Psoas muscle (tissue), 8 donors: ENCODE measurements around the gene TRIM17. TPM values are rescaled to one million over a fixed set of nuclear protein-coding genes. Genes with fewer than 3 reads are reported as not detected.

Experiments used
- ATAC-seq, 4 donors: fragments of 200-7000 bp; cut with Tn5 transposase; one replicate each; pipeline ENCODE4 v1.9.1; 2020; ENCODE audit warnings: moderate library complexity in 3 of 4, mild to moderate bottlenecking in 2 of 4
- DNase-seq, 2 donors: peaks; one replicate each; pipeline ENCODE4 v3.0.0-alpha.2; 2020
- H3K27ac ChIP-seq: fragments of 200-600 bp; one replicate; pipeline ENCODE4 v1.8.0; 2022
- H3K27me3 ChIP-seq, 3 donors: fragments of 200-600 bp in 1 of 3; one replicate each; pipeline versions ENCODE4 v1.6.1 to v1.8.0; 2013 to 2022; ENCODE audit warnings: low read length in 2 of 3, mild to moderate bottlenecking in 2 of 3, moderate library complexity in 1 of 3; ENCODE audit not compliant: insufficient read depth in 3 of 3
- H3K36me3 ChIP-seq, 2 donors: fragments of 200-600 bp in 1 of 2; one replicate each; pipeline versions ENCODE4 v1.6.1 to v1.8.0; 2013 to 2022; ENCODE audit warnings: low read depth in 1 of 2, mild to moderate bottlenecking in 1 of 2, moderate library complexity in 1 of 2; ENCODE audit not compliant: insufficient read depth in 1 of 2
- H3K4me1 ChIP-seq: fragments of 200-600 bp; one replicate; pipeline ENCODE4 v1.8.0; 2022
- H3K4me3 ChIP-seq: fragments of 200-600 bp; one replicate; pipeline ENCODE4 v1.8.0; 2022; ENCODE audit warnings: mild to moderate bottlenecking
- H3K9me3 ChIP-seq: fragments of 200-600 bp; one replicate; pipeline ENCODE4 v1.8.0; 2022
- WGBS, 3 donors: extraction: QIAGEN DNeasy Blood & Tissue Kit; methylation state at CpG; one replicate each; pipeline versions ENCODE4 v1.1.6 to v1.1.7; 2013; 5-methylcytosine and 5-hydroxymethylcytosine counted together
- intact Hi-C, 2 donors: fragments of 100-400 bp; cut with DNase I; formaldehyde crosslinking; loops; one replicate each; pipeline versions ENCODE4 v1.11.0 to v1.14.2; 2022
- polyA plus RNA-seq, 3 donors: library from polyadenylated mRNA; stranded (reverse); fragments of 200-250 nt; gene quantifications; one replicate each; pipeline ENCODE4 v1.2.3, GENCODE V29; 2013
- total RNA-seq, 4 donors: library from RNA; stranded (reverse); fragmentation: NEBNext Ultra II Directional in 2 of 4; extraction: Animal tissue kit (Norgen Biotek cat#: 25700) in 2 of 4; gene quantifications; one replicate each; pipeline versions ENCODE4 v1.2.1 to v1.2.4, GENCODE V29; 2021 to 2023
- TF ChIP-seq, protein P1 (sequence below): fragments of 200-600 bp; IDR thresholded peaks from one replicate; pipeline ENCODE4 v1.8.0; 2022; ENCODE audit warnings: antibody characterized with exemption
- donor health status: healthy with polysubstance abuse.
- donor health status: DM: no; HTN: no; CAD: no; lungs with moderate emphysema.
- donor health status: Bipolar disorder and iron deficiency.
- donor health status: healthy.
- donor health status: DM: yes; HTN: yes; CAD: no.
- donor health status: DM: no; HTN: no; CAD: no.
- donor health status: DM: no; HTN: no; CAD: no.
- donor health status: DM: yes; HTN: yes; CAD: no.

Gene TRIM17
- total and polyA plus RNA-seq, 7 donors, result 0.03 TPM; not detected in 6

DNA sequence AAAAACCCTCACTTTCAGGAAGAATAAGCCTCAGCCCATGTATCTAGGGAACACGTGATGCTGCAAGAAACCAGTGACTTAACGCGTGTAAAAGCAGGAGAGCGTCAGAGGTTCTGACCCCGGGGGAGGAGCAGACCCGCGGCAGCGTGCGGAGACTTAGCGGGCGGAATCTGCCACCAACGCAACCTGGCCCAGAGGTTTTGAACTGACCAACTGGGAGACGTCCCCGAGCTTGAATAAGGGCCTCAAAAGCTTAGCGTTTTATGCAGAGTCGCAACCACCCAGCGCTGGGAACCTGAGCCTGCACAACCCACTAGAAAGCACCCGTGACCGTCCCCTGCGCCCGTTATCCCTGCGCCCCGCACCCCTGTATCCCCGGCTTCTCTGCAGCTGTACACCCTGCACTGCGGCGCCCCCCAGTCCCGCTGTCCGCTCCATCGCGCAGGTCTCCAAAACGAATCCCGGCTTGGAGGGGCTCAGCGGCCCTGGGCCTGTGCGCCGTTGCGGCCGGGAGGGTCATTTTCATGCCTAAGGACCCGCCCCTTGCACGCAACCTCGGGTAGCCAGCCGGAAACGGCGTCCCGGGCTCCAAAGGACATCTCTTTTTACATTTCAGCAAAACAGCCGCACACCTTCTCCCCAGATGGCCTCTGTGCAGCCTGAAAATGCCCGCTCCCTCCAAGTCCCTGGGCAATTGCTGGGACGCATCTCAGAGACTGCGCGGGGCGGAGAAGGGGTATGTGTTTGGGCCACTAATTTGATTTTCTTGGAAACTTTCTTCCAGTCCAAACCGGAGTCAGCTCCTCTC, 29.4 kb upstream of the TRIM17 start:
- no peak overlapping the region for H3K27ac ChIP-seq
- DNase-seq (no peak), ATAC-seq (peak in 3 of 4 donors; percentile 27 to 69 (median 50))
- no peaks in the 10 kb centered on the region for H3K36me3 ChIP-seq
- H3K9me3 ChIP-seq, result no peaks in the 10 kb centered on the region
- WGBS, 3 donors, result 5 to 6% (median 5%) methylated on average over 51 of the region's 51 CpGs
- H3K27me3 ChIP-seq, result peaks cover 2 to 59% (median 25%) of the 10 kb centered on the region in 3 donors
- TF ChIP-seq, protein P1, sequence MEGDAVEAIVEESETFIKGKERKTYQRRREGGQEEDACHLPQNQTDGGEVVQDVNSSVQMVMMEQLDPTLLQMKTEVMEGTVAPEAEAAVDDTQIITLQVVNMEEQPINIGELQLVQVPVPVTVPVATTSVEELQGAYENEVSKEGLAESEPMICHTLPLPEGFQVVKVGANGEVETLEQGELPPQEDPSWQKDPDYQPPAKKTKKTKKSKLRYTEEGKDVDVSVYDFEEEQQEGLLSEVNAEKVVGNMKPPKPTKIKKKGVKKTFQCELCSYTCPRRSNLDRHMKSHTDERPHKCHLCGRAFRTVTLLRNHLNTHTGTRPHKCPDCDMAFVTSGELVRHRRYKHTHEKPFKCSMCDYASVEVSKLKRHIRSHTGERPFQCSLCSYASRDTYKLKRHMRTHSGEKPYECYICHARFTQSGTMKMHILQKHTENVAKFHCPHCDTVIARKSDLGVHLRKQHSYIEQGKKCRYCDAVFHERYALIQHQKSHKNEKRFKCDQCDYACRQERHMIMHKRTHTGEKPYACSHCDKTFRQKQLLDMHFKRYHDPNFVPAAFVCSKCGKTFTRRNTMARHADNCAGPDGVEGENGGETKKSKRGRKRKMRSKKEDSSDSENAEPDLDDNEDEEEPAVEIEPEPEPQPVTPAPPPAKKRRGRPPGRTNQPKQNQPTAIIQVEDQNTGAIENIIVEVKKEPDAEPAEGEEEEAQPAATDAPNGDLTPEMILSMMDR, result no peak
- peak overlapping the region; percentile 41 for H3K4me3 ChIP-seq
- intact Hi-C loops, result no loop called here
- no peaks in the 10 kb centered on the region for H3K4me1 ChIP-seq

DNA sequence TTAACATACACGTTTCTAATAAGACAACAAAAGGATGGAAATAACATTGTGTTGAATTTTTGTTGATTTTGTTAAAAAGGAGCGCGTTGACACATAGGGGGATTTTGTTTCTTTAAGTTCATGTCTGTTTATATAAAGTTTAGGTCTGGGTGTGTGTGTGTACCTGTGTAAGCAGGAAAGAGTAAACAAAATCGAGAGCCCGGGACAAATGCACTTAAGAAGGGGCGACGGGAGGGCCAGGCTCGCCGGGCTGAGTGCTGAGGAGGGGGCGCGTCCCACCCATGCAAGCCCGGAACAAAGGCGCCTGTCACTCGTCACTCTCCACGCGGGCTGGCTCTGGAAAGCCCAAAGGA, 28.8 kb upstream of the TRIM17 start:
- H3K27me3 ChIP-seq, result peaks cover 2 to 59% (median 25%) of the 10 kb centered on the region in 3 donors

GRCh38 chr1:228443395-228443794, 26.7 kb upstream of the TRIM17 start:
- H3K36me3 ChIP-seq, result no peaks in the 10 kb centered on the region

More for the DNA sequence above, 28.8 kb upstream of the TRIM17 start:
- Histone ChIP-seq H3K4me1 (no peaks in the 10 kb centered on the region), H3K9me3 (no peaks in the 10 kb centered on the region), H3K27ac (no peak overlapping the region), H3K36me3 (no peaks in the 10 kb centered on the region), H3K4me3 (peak overlapping the region; percentile 41)
- DNase-seq (no peak), ATAC-seq (no peak)
- 10 to 13% (median 11%) methylated on average over 16 of the region's 16 CpGs for WGBS, 3 donors
- intact Hi-C loops, result no loop called here
- TF ChIP-seq, protein P1, result no peak

DNA sequence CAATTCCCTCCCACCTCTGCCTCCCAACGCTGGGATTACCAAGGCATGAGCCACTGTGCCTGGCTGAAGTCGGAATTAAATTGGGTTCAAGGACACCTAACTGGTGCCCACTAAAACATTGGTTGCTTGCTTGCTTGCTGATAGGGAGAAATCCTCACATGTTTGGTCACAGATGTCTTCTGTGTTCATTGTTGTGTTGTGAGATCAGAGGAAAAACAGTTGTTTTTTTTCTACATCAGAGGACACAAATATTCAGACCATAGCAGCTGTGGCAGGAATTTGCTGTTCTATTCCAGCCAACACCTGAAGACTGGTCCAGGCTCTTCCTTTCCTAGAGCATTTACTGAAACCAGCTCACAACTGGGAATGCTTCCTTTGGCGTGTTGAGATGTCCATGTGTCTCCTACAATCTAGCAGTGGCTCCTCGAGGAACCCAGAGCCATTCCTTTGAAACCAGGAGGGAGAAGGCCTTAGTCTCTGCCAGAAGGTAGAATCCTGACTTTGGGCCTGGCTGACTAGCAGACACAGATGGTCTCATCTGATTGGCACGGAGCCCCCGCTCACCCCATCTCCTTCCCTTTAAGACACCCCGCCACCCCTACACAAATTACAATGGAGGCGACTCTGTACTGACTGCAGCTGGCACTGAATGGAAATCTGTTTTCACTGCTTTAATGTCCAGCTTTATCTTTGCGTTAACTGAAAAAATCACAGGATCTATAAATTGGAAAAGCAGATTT, 24.3 kb upstream of the TRIM17 start:
- Histone ChIP-seq H3K4me3 (no peak overlapping the region), H3K27ac (no peak overlapping the region), H3K4me1 (no peaks in the 10 kb centered on the region), H3K9me3 (no peaks in the 10 kb centered on the region), H3K27me3 (peaks cover 2 to 45% (median 15%) of the 10 kb centered on the region in 3 donors), H3K36me3 (no peaks in the 10 kb centered on the region)
- ATAC-seq (no peak), DNase-seq (no peak)
- TF ChIP-seq, protein P1, result no peak
- intact Hi-C loops, result no loop called here
- whole genome bisulfite sequencing, 3 donors, result 84 to 90% (median 85%) methylated on average over 9 of the region's 9 CpGs

More at GRCh38 chr1:228443395-228443794, 26.7 kb upstream of the TRIM17 start:
- Histone ChIP-seq H3K27me3 (peaks cover 2 to 64% (median 25%) of the 10 kb centered on the region in 3 donors), H3K9me3 (no peaks in the 10 kb centered on the region), H3K4me3 (no peak overlapping the region), H3K4me1 (no peaks in the 10 kb centered on the region), H3K27ac (no peak overlapping the region)
- ATAC-seq (no peak), DNase-seq (no peak)
- TF ChIP-seq, protein P1, result no peak
- intact Hi-C loops, result no loop called here
